ENCODE data around the gene SGPP1. TPM values are rescaled to one million over a fixed set of nuclear protein-coding genes. Genes with fewer than 3 reads are reported as not detected.

Gene SGPP1
- total RNA-seq, 1 experiment from 2014 or later: 27.0 TPM

DNA sequence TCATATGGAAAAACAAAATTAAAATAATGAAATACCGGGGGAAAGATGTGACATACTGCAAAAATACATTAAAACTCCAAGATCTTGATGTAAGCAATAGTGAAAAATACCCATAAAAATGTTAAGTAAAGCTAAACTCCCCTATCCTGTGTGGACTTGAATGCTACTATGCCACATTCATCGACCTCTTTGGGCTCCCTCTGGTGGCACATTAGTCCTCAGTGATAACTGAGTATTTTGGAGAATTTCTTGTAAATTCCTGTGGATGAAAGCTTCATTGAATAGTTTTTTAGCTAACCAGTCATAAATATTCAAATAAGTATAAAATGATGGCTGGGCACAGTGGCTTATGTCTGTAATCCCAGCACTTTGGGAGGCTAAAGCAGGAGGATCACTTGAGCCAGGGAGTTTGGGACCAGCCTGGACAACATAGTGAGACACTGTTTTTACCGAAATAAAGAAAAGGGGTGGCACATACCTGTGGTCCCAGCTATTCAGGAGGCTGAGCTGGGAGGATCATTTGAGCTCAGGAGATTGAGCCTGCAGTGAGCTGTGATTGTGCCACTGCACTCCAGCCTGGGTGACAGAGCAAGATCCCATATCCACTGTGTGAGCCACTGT is 42.4 kb upstream of the SGPP1 start:
- intact Hi-C loops (cut with micrococcal nuclease; ENCODE audit: unreplicated experiment): loop anchor here (1.0 to 5.0 kb wide), 3 partner anchors 129 to 383 kb away; partner anchors contain the start of gene WDR89
- no peaks in the 10 kb centered on the region for H3K27me3 Mint-ChIP-seq (ENCODE audit: unreplicated experiment)
- no TSS peak for BruUV-seq (replicated peaks)

DNA sequence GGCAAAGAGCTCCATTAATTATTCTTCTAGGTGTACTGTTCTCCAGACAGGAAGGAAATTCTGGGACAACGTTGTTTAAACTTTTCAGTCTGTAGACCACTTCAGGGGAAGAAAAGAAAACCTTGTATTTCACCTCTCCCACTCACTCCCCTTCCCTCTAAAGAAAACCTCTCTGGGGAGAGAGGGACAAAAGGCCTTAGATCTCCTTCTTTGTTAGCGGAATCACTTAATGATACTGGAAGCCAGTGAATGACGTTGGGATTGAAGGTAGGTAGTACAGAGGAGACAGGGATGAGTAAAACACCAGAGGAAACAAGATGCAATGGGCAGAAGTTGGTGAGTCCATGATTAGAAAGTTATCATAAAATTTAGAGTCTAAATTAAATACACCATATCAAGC is 38.7 kb upstream of the SGPP1 start:
- Mint-ChIP-seq H3K27ac (ENCODE audit: unreplicated experiment) (no peak overlapping the region), H3K36me3 (ENCODE audit: insufficient read depth, unreplicated experiment) (no peaks in the 10 kb centered on the region), H3K4me1 (ENCODE audit: low read depth, unreplicated experiment) (no peaks in the 10 kb centered on the region), H3K4me3 (ENCODE audit: low read depth, unreplicated experiment) (no peak overlapping the region), H3K9me3 (ENCODE audit: low read depth, unreplicated experiment) (no peaks in the 10 kb centered on the region), H3K27me3 (ENCODE audit: unreplicated experiment) (no peaks in the 10 kb centered on the region)
- intact Hi-C loops (cut with micrococcal nuclease; ENCODE audit: unreplicated experiment): no loop called here
- no peak for DNase-seq
- TF ChIP-seq, protein P1, sequence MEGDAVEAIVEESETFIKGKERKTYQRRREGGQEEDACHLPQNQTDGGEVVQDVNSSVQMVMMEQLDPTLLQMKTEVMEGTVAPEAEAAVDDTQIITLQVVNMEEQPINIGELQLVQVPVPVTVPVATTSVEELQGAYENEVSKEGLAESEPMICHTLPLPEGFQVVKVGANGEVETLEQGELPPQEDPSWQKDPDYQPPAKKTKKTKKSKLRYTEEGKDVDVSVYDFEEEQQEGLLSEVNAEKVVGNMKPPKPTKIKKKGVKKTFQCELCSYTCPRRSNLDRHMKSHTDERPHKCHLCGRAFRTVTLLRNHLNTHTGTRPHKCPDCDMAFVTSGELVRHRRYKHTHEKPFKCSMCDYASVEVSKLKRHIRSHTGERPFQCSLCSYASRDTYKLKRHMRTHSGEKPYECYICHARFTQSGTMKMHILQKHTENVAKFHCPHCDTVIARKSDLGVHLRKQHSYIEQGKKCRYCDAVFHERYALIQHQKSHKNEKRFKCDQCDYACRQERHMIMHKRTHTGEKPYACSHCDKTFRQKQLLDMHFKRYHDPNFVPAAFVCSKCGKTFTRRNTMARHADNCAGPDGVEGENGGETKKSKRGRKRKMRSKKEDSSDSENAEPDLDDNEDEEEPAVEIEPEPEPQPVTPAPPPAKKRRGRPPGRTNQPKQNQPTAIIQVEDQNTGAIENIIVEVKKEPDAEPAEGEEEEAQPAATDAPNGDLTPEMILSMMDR (IDR thresholded peaks at IDR 0.05; ENCODE audit: unreplicated experiment): no peak
- no TSS peak for BruUV-seq (replicated peaks)
- CTCF ChIA-PET: interaction anchor here (0.5 kb wide), 1 partner anchor 72 kb away, joined by 3 read pairs; no protein-coding TSS in a partner anchor

More for the DNA sequence above, 42.4 kb upstream of the SGPP1 start:
- CTCF ChIA-PET: interaction anchor here (0.7 to 2.3 kb wide), 8 partner anchors 17 to 381 kb away, joined by 3 to 7 read pairs (median 5); partner anchors contain the start of genes SGPP1 and WDR89
- Mint-ChIP-seq H3K4me3 (ENCODE audit: low read depth, unreplicated experiment) (no peak overlapping the region), H3K4me1 (ENCODE audit: low read depth, unreplicated experiment) (no peaks in the 10 kb centered on the region), H3K27ac (ENCODE audit: unreplicated experiment) (no peak overlapping the region), H3K9me3 (ENCODE audit: low read depth, unreplicated experiment) (no peaks in the 10 kb centered on the region), H3K36me3 (ENCODE audit: insufficient read depth, unreplicated experiment) (no peaks in the 10 kb centered on the region)
- TF ChIP-seq, protein P1 (IDR thresholded peaks at IDR 0.05; ENCODE audit: unreplicated experiment): no peak
- peak; percentile 55 for DNase-seq

DNA sequence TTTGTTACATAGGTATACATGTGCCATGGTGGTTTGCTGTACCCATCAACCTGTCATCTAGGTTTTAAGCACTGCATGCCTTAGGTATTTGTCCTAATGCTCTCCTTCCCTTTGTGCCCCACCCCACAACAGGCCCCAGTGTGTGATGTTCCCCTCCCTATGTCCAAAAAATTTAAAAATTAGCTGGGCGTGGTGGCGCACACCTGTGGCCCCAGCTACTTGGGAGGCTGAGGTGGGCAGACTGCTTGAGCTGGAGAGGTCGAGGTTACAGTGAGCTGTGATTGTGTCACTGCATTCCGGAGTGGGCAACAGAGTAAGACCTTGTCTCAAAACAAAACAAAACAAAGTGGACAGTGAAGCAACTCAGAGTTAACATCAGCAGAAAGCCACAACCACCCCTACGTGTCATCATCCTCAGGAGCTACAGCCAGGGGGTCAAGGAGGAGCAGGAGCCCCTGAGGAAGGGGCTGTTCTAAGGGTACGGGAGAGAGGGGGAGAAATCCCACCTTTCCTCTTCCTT is 36.8 kb upstream of the SGPP1 start:
- Mint-ChIP-seq H3K4me3 (ENCODE audit: low read depth, unreplicated experiment) (no peak overlapping the region), H3K36me3 (ENCODE audit: insufficient read depth, unreplicated experiment) (no peaks in the 10 kb centered on the region), H3K27ac (ENCODE audit: unreplicated experiment) (no peak overlapping the region), H3K27me3 (ENCODE audit: unreplicated experiment) (no peaks in the 10 kb centered on the region), H3K4me1 (ENCODE audit: low read depth, unreplicated experiment) (no peaks in the 10 kb centered on the region), H3K9me3 (ENCODE audit: low read depth, unreplicated experiment) (no peaks in the 10 kb centered on the region)
- CTCF ChIA-PET: no interaction called here
- no TSS peak for BruUV-seq (replicated peaks)
- TF ChIP-seq, protein P1 (IDR thresholded peaks at IDR 0.05; ENCODE audit: unreplicated experiment): no peak
- intact Hi-C loops (cut with micrococcal nuclease; ENCODE audit: unreplicated experiment): no loop called here
- DNase-seq: no peak

DNA sequence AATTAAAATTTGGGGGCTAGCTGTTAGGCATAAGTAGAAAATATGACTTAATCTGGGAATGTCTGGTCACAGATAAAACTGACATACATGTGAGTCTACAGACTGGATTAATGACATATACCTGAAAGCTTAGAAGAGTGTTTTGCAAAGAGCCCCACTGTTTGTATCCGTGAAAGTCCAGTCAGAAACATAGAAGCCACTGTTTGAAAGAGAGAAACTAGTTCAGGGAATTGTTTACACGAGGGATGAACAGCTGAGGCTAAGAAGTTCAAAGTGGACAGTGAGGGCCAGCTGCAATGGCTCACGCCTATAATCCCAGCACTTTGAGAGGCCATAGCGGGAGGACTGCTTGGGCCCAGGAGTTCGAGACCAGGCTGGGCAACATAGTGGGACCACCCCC is 36.2 kb upstream of the SGPP1 start:
- TF ChIP-seq, protein P1 (IDR thresholded peaks at IDR 0.05; ENCODE audit: unreplicated experiment): no peak
- intact Hi-C loops (cut with micrococcal nuclease; ENCODE audit: unreplicated experiment): no loop called here
- no TSS peak for BruUV-seq (replicated peaks)
- no peaks in the 10 kb centered on the region for H3K27me3 Mint-ChIP-seq (ENCODE audit: unreplicated experiment)
- no peak overlapping the region for H3K4me3 Mint-ChIP-seq (ENCODE audit: low read depth, unreplicated experiment)
- DNase-seq: no peak
- no peaks in the 10 kb centered on the region for H3K36me3 Mint-ChIP-seq (ENCODE audit: insufficient read depth, unreplicated experiment)
- H3K27ac Mint-ChIP-seq (ENCODE audit: unreplicated experiment): no peak overlapping the region
- CTCF ChIA-PET: no interaction called here
- no peaks in the 10 kb centered on the region for H3K4me1 Mint-ChIP-seq (ENCODE audit: low read depth, unreplicated experiment)
- H3K9me3 Mint-ChIP-seq (ENCODE audit: low read depth, unreplicated experiment): no peaks in the 10 kb centered on the region

Measured in Calu3 (cell line).